Skin of body (tissue), 2 donors: ENCODE measurements around the gene SLC25A17. TPM values are rescaled to one million over a fixed set of nuclear protein-coding genes. Genes with fewer than 3 reads are reported as not detected.
"Not testable (repeated sequence)": the region's sequence is repeated elsewhere in the genome, so short reads cannot be mapped to it uniquely, and the experiment has no call there.

Experiments
- DNase-seq: peaks from one replicate; lab custom pipeline; 2025; lab: John Stamatoyannopoulos, UW
- total RNA-seq: library from RNA; depleted of rRNA; stranded (reverse); fragments of >200 nt; gene quantifications from one replicate; pipeline ENCODE4 v1.2.3, GENCODE V29; 2014

Gene SLC25A17, protein sequence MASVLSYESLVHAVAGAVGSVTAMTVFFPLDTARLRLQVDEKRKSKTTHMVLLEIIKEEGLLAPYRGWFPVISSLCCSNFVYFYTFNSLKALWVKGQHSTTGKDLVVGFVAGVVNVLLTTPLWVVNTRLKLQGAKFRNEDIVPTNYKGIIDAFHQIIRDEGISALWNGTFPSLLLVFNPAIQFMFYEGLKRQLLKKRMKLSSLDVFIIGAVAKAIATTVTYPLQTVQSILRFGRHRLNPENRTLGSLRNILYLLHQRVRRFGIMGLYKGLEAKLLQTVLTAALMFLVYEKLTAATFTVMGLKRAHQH
- total RNA-seq, result 14.2 TPM

DNA sequence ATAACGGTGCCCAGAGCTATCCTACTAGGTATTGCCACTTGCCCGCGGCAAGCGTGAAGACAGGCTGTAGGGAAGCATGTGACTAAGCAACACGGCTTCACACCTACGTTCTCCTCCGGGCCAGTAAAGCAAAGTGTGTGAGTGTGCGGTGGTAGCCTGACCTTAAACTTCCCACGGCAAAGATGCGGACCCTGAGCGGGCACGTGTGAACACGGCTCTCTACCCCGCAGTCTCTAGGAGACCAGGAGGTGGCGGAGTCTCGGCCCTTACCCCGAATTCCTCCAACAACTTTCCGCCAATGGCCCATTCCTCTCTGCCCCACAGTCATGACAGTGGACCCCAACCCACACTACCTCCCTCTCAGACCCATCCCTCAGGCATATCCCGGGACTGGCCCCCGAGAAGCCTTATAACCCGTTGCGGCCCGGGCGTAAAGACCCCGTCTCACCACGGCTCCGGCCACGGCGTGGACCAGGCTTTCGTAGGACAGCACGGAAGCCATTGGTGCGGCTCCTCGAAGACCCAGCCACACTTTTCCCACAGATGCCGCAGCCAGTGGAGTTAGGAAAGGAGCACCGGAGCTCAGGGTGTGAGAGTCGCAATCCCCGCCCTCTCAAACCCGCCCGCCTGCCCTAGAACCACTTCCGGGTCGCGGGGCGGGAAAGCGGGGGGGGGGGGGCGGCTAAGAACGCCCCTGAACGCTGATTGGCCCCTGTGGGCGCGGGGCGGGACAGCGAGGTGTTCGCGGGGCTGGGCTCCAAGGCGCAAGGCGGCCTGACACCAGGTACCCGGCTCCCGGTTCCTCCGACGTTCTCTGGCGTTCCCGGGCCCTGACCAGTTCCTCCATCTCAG is at the start of gene SLC25A17:
Gene SLC25A17, minus strand, starts transcription at position 600 of the 852 bp plus-strand sequence. Its CDS starts 98 bp downstream, at position 502.
- peak; percentile 76 for DNase-seq

DNA sequence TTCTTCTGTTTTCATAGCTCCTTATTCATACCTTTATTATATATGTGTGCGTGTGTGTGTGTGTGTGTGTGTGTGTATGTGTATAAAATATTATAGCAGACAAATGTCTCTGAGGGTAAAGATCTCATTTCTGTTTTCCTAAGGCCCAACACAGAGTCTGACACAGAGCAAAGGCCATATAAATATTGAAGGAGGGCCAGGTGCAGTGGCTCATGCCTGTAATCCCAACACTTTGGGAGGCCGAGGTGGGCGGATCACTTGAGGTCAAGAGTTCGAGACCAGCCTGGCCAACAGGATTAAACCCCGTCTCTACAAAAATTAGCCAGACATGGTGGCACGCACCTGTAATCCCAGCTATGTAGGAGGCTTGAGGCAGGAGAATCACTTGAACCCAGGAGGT is 49.2 kb upstream of the SLC25A17 start:
- DNase-seq, result not testable (repeated sequence)

DNA sequence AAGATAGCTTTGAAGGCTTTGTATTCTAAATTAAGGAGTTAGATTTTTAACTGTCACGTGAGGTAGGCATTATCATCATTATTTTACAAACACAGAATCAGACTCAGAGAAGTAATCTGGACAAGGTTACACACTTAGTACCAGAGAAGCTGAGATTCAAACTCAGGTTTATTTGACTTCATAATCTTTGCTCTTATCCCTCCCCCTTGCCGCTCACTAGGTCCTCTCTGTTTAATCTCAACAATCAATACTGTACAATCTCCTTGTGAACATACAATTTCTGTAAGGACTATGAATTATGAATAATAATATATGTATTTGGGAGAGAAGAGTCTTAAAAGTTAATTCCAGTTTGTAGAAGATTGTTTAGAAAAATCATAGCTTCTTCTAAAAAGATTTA is 48.0 kb upstream of the SLC25A17 start:
- no peak for DNase-seq

DNA sequence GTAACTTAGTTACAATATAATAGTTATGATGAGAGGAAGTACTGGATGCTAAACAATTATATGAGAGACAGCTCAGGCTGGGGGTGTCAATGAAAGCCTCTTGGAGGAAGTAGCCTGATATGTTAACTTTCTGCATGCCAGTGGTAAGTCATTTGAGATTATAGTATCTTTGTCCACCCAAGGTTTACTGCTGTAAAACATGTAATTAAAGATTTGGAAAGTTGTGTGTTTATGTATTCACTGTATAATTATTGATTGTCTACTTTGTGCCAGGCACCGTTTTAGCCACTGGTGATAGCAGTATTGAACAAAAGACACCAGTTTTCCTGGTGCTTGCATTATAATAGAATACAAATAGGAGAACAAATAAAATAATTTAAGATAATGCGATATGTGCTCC is 43.4 kb upstream of the SLC25A17 start:
- no peak for DNase-seq

DNA sequence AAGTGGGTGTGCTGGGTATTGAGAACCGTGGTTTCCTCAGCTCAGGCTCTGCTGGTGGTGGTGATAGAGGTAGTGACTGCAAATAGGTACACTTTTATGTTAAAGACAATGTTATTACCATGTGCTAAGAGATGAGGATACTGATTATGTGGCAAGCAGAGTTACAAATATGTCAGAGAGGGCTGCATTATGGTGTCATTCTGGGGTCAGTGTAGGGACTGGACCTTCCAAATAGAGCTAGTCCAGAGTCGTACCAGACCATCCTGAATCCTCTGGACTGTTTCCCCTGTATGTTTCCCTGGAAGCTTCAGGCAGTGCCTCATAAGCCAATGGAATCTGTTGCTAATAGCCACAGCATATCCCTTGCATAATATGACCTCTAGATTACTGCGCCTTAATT is 42.9 kb upstream of the SLC25A17 start, which contains the start of gene DNAJB7:
Gene DNAJB7, minus strand, starts transcription at position 101 of the 400 bp plus-strand sequence. CDS start 119 bp downstream, outside the sequence.
- DNase-seq, result no peak

DNA sequence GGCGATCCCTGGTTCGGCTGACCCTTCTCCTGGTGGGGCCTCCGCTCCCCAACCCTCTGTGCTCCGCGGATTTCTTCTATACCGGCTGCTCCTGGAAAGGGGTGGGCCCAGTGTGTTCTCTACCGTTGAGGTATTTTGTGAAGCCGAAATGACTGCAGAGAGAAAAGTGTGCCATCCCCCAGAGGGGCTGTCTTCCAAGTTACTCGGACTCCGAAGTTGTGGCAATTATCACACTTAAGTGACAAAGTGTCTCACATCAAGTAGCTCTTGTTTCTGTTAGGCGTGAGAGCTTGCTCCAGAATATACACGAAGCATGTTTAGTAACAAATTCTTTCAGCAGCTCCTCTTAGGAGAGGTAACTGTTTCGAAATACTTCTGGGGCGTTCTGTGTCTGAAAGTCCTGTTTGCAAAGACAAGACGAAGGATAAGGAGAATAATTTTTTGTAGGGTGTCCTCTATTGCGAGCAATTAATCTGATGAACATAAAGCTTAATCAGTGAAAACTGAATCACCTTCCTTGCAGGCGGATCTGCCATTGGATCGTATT is 38.2 kb upstream of the SLC25A17 start:
- DNase-seq, result no peak

DNA sequence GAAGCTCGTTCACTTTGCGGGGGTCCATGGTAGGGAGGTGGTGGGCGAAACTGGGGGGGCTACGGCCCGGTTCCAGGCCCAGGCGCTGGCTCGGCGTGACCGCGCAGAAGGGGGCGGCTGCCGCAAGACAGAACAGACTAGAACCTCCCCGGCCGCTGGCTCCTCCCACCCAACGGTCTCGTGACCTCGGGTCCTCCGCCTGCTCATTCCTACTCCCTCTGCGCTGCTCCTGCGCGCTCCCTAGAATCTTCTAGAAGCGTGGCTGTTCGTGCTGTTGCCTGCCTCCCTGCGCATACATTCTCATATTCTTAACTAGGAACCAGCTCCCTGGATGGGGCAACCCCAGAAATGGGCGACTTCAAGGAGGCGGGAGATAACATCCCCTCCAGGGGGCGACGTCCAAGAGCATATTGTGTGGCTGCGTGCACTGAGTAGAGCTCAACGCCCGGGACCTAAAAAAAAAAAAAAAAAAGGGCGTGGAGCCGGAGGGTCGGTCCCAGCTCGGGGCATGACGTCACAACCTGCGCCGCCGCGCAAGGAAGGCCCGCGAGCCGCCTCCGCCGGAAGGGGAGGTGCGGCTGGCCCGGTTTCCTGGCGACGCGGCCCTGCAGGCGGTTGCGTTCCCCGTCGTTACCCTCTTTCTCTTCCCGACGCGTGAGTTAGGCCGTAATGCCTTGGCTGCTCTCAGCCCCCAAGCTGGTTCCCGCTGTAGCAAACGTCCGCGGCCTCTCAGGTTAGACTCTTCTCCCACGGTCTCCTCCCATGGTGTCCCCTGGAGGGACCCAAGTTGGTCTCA is 37.6 kb upstream of the SLC25A17 start, which contains the start of the genes ST13 and XPNPEP3:
Gene ST13, minus strand, starts transcription at position 127 of the 796 bp plus-strand sequence. Its CDS starts 99 bp downstream, at position 28.
Gene XPNPEP3, plus strand, starts transcription at position 636 of the 796 bp plus-strand sequence. Its CDS starts 34 bp downstream, at position 670.
- peak; percentile 98 for DNase-seq

DNA sequence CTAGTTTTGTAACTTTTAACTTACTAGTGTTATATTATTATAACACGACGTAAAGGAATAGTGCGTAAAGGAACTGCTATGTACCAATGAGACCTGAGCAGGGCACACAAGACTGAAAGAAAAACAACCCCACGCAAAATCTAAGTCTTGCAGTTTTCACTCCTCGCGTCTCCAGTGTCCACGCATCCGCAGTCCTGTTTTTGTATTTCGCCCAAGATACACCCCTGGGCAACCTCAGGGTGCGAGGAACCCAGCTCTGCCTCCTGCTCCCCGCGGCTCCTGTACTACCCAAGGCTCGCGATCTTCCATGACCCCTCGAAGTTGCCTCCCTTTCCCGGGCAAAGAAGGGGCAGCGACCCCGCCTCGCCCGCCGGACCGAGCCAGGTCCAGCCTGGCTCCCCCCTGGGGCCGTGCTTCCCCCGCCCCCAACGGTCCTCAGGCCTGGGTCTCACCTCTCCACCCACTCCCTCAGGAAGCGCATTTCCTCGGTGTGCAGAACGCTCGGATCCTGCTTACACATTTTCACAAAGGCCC is 36.9 kb upstream of the SLC25A17 start:
- no peak for DNase-seq

DNA sequence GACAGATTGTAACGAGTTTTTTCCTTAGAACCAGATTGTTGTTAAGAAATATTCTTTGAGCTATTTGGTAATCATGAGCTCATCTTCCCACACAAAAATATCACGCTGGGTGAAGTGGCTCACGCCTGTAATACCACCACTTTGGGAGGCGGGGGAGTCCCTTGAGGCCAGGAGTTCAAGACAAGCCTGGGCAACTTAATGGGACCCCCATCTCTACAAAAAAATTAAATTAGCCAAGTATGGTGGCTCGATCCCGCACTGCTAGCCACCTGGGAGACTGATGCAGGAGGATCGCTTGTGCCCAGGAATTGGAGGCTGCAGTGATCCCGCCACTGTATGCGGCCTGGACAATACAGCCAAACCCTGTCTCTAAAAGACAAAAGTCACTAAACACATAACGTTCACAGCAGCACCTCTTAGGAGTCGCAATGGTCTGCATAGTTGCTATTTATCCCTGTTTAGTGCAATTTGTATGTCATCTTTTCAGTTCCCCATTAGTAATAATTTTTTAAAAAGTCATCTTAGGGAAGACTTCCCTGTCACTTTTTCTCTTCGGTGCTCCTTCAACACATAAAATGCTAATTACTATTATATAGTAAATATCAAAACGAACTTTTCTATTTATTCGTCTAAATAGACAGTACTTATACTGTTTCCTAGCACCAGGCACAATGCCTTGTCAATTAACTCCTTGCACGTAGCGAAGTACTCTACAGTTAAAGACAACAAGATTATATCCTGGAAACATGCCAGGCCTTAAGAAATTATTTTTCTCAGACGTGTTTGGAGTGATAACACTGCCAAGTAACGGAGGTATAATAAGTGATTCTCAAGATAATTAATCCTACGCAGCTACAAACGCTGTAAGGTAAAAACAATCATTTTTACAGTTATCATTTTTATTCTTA is 36.2 kb upstream of the SLC25A17 start:
- peak; percentile 23 for DNase-seq

DNA sequence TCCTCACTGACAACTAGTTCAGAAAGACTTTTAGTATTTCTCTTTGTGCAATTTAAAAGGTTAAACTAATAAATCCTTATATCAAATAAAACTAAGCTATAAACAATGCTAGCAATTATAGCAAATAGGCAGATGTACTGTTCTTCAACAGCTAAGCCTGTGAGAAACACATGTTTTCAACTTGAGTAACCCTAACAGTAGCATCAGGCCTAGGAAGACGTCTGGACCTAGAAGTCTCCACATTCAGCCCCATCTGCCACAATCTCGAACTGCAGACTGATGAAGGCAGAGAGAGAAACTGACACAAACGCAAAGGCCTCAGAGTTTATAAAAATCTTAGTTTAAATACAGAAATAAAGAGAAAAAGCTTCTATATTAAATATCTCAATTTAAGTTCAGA is 34.8 kb upstream of the SLC25A17 start:
- no peak for DNase-seq

DNA sequence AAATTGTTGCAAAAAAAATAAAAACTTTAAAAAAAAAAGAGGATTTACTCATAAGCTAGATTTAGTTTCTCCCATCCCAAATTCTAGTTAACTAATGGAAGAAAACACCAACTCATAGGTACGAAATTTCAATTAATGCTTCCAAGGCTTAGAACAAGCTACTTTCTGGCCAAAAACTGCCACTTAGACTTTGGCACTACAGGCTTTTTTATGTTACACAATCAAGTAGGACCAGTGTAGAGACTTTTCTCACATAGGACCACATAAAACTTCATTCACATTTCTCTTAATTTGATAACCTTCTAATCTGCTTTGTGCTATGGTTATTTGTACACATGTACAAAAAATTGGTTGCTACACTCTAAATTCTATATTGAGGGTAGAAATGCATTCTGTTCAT is 34.2 kb upstream of the SLC25A17 start:
- DNase-seq, result no peak

DNA sequence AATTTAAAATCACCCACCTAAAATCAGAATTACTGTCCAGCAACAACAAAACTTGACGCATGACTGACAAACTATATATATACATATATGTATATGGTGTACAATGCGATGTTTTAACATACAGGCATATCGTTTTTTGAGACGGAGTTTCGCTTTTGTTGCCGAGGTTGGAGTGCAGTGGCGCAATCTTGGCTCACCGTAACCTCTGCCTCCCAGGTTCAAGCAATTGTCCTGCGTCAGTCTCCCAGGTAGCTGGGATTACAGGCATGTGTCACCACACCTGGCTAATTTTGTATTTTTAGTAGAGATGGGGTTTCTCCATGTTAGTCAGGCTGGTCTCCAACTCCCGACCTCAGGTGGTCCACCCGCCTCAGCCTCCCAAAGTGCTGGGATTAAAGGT is 26.7 kb upstream of the SLC25A17 start:
- DNase-seq, result not testable (repeated sequence)

DNA sequence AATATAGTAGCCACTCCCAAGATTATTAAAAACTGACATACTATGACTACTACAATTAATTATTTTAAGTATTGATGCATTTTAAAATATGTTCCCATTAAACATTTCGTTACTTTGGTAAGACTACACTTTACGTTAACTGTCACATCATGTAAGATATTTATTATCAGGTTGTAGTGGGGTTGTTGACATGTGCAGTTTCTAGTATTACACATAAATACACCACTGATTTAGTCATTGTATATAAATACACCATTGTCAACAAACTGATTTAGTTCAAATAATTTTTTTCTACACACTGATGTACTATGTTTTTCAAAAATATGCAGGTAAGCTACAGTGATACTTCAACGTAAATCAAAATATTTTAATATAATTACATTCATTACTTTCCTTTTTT is 25.8 kb upstream of the SLC25A17 start:
- no peak for DNase-seq

DNA sequence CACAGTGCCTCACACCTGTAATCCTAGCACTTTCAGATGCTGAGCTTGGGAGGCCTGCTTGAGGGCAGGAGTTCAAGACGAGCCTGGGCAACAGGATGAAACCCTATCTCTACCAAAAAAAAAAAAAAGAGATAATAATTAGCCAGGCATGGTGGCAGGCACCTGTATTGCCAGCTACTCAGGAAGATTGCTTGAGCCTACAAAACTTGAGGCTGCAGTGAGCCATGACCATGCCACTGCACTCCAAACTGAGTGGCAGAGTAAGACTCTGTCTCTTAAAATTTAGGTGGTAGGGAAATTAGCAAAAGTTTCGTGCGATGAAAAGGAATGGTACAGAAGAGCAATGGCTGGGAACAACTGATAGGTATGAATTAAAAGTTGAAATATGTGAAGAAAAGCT is 19.3 kb upstream of the SLC25A17 start:
- no peak for DNase-seq

DNA sequence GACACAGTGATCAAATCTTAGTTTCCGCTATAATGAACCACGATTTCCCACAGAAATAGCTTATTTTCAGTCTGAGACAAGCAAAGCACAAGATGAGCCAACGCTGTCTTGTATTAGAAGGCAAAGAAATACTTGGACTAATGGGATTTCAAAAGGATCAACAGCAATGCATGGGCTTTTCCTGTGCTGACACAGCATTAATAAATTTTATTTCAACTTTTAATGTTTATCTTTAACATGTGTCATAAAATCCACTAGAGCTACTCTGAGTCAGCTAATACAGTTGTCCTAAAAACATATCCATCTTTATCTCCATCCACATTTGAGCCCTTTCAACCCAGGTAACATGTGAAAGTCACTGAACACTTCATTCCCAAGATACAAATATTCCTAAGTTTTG is 15.5 kb upstream of the SLC25A17 start:
- DNase-seq, result no peak

DNA sequence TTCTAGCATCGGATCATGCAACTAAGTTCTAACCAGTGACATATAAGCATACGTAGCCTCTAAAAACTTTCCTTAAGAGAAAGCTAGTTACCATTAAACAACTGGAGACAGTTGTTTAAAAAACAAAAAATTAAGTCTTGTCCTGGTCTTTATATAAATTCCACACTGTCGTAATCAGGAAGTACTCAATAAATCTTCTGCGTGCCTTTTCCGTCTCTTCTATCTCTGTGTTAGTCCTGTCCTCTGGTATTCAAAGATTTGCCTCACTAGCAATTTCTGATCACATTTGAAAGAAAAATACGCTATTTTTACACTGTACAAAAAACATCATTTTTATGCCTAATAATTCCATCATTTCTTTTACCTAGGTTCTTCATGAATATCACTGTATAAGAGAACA is 10.0 kb upstream of the SLC25A17 start:
- DNase-seq, result no peak

DNA sequence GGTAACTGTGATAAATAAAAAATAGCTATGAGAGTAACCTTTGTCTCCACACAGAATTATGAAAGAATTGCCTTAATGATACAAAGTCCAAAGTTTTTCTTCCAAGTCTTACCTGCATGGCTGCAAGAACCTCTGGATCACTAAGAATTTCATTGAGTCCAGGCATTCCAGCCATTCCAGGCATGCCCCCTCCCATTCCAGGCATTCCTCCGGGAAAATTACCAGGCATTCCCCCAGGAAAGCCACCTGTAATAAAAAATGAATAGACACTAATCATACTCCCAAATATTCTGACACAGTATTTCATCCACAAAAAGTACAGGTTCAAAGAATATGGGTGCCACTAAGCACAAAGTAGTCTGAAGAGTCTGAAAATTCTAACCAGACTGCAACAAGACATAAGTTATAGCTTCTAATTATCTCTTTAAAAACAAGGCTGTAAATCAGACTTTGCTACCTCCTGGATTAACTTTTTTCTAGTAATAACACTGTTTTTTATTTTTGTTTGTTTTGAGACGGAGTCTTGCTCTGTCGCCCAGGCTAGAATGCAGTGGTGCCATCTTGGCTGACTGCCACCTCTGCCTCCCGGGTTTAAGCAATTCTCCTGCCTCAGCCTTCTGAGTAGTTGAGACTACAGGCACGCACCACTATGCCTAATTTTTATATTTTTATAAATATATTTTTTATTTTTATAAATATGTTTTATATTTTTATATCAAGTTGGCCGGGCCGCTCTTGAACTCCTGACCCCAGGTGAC is 8.0 kb upstream of the SLC25A17 start:
- no peak for DNase-seq

DNA sequence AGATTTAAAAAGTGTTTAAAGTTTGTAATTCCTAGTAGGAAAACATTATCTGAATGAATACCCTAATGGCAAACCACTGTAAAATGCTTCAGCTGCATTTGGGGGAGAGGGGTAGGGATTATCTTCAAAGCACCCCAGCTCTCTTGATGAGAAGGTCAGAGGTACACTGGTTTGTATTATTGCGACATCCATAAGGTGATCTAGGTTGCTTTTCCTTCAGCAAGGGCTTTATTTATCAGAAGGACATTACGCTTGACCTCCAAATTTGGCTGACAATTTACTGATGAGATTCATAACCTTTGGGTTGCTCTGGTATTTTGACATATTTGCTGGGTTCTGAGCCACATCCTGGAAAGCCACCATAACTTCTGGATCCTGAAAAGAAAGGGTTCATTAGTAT is 7.1 kb upstream of the SLC25A17 start:
- not testable (repeated sequence) for DNase-seq

DNA sequence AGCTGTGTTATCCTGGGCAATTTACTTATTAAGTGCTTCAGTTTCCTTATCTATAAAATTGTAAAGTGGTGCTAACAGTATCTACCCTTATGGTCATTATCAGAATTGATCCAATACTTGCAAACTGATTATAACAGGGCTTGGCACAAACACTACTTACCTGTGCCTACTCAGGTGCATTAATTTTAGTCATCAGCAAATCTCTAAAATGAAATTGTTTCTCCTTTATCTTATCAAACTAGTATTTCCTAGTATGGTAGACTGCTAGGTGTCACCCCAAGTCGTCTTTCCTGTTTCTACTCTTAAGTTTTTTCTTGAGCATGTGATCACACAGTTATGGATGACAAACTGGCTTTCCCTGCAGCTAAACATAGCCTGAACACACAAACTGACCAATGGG is 4.3 kb upstream of the SLC25A17 start:
- no peak for DNase-seq
